NT2/D1 (cell line): ENCODE results near the gene STX8.

Experiments used
- YY1 ChIP-seq: IDR thresholded peaks from 2 replicates; pipeline ENCODE4 v1.6.1; 2011; ENCODE audit not compliant: insufficient read length, insufficient read depth
- ZNF274 ChIP-seq: IDR thresholded peaks from 2 replicates; pipeline ENCODE4 v1.6.1; 2011; ENCODE audit warnings: mild to moderate bottlenecking, low read depth, low read length

- TF ChIP-seq ZNF274 (no peak), YY1 (no peak)
Measured at GRCh38 chr17:9273428-9274391, 301.9 kb downstream of the STX8 start.
